Activated naive CD8-positive, alpha-beta T cell treated with anti-CD3 and anti-CD28 coated beads for 36 hours (primary cell): Measurements from ENCODE around the gene MRNIP. TPM values are rescaled to one million over a fixed set of nuclear protein-coding genes. Genes with fewer than 3 reads are reported as not detected.
A peak's percentile ranks its signal among the peaks of the same experiment; 100 is the strongest.
"Not testable (repeated sequence)": the region's sequence is repeated elsewhere in the genome, so short reads cannot be mapped to it uniquely, and the experiment has no call there.

Experiments
- DNase-seq: peaks from one replicate; pipeline ENCODE4 v3.0.0; 2021
- H3K27ac Mint-ChIP-seq: one replicate; pipeline ENCODE4 v1.8.0; 2022; ENCODE audit warnings: mild to moderate bottlenecking, moderate library complexity, mixed read lengths
- H3K27me3 Mint-ChIP-seq: one replicate; pipeline ENCODE4 v1.8.0; 2022; ENCODE audit warnings: mild to moderate bottlenecking, mixed read lengths
- H3K36me3 Mint-ChIP-seq: one replicate; pipeline ENCODE4 v1.8.0; 2021; ENCODE audit warnings: mild to moderate bottlenecking, mixed read lengths
- H3K4me1 Mint-ChIP-seq: one replicate; pipeline ENCODE4 v1.8.0; 2021; ENCODE audit warnings: mixed read lengths
- H3K4me3 Mint-ChIP-seq: one replicate; pipeline ENCODE4 v1.8.0; 2022; ENCODE audit warnings: mild to moderate bottlenecking, moderate library complexity, mixed read lengths
- H3K9me3 Mint-ChIP-seq: one replicate; pipeline ENCODE4 v1.8.0; 2022; ENCODE audit warnings: mixed read lengths
- total RNA-seq, 2 experiments: library from RNA; stranded (reverse); gene quantifications; one replicate each; pipeline ENCODE4 v1.2.3, GENCODE V29; 2021

Gene MRNIP
- total RNA-seq, 2 experiments from 2014 or later, result 12.3 to 13.9 TPM

- H3K9me3 Mint-ChIP-seq, result no peaks in the 10 kb centered on the region
- peak overlapping the region; percentile 42 for H3K27ac Mint-ChIP-seq
- peak overlapping the region; percentile 63 for H3K4me3 Mint-ChIP-seq
- H3K27me3 Mint-ChIP-seq, result no peaks in the 10 kb centered on the region
- DNase-seq, result peak; percentile 73
- peaks cover 4% of the 10 kb centered on the region for H3K36me3 Mint-ChIP-seq
- peaks cover 21% of the 10 kb centered on the region for H3K4me1 Mint-ChIP-seq
These were observed 62.5 kb downstream of the MRNIP start for GRCh38 chr5:179795863-179796833.

- H3K27me3 Mint-ChIP-seq, result no peaks in the 10 kb centered on the region
- no peak for DNase-seq
- H3K4me3 Mint-ChIP-seq, result peak overlapping the region; percentile 59
- peaks cover 21% of the 10 kb centered on the region for H3K4me1 Mint-ChIP-seq
- H3K9me3 Mint-ChIP-seq, result no peaks in the 10 kb centered on the region
- H3K27ac Mint-ChIP-seq, result no peak overlapping the region
- peaks cover 4% of the 10 kb centered on the region for H3K36me3 Mint-ChIP-seq
These were observed 63.4 kb downstream of the MRNIP start for GRCh38 chr5:179795049-179795862.

- Mint-ChIP-seq H3K27ac (no peak overlapping the region), H3K36me3 (peaks cover 4% of the 10 kb centered on the region)
These were observed 64.0 kb downstream of the MRNIP start for GRCh38 chr5:179794575-179794974.

GRCh38 chr5:179794171-179794570, 64.4 kb downstream of the MRNIP start:
- Mint-ChIP-seq H3K4me3 (no peak overlapping the region), H3K9me3 (no peaks in the 10 kb centered on the region), H3K4me1 (peaks cover 21% of the 10 kb centered on the region), H3K27me3 (no peaks in the 10 kb centered on the region), H3K36me3 (peaks cover 4% of the 10 kb centered on the region), H3K27ac (no peak overlapping the region)
- DNase-seq, result no peak

More at GRCh38 chr5:179794575-179794974, 64.0 kb downstream of the MRNIP start:
- Mint-ChIP-seq H3K4me3 (peak overlapping the region; percentile 59), H3K27me3 (no peaks in the 10 kb centered on the region), H3K9me3 (no peaks in the 10 kb centered on the region), H3K4me1 (peaks cover 21% of the 10 kb centered on the region)
- no peak for DNase-seq

- Mint-ChIP-seq H3K36me3 (peaks cover 4% of the 10 kb centered on the region), H3K4me3 (peak within 1 kb of the TSS; percentile 59), H3K9me3 (no peaks in the 10 kb centered on the region), H3K27ac (peak within 1 kb of the TSS; percentile 57), H3K27me3 (no peaks in the 10 kb centered on the region), H3K4me1 (peaks cover 21% of the 10 kb centered on the region)
- DNase-seq, result peak; percentile 50
These were observed 65.0 kb downstream of the MRNIP start, which contains the start of gene LTC4S for GRCh38 chr5:179793468-179794139. TSS of gene LTC4S (plus strand) at chr5:179793986. CDS start at chr5:179794081, 95 bp downstream.

GRCh38 chr5:179792612-179793467, 65.8 kb downstream of the MRNIP start:
- Mint-ChIP-seq H3K27ac (peak overlapping the region; percentile 57), H3K27me3 (no peaks in the 10 kb centered on the region)
- no peak for DNase-seq

GRCh38 chr5:179791881-179792611, 66.6 kb downstream of the MRNIP start:
- Mint-ChIP-seq H3K27ac (no peak overlapping the region), H3K4me1 (peaks cover 21% of the 10 kb centered on the region), H3K36me3 (peaks cover 3% of the 10 kb centered on the region), H3K27me3 (no peaks in the 10 kb centered on the region), H3K9me3 (no peaks in the 10 kb centered on the region), H3K4me3 (no peak overlapping the region)
- DNase-seq, result no peak

More at GRCh38 chr5:179792612-179793467, 65.8 kb downstream of the MRNIP start:
- peaks cover 21% of the 10 kb centered on the region for H3K4me1 Mint-ChIP-seq
- no peak overlapping the region for H3K4me3 Mint-ChIP-seq
- H3K9me3 Mint-ChIP-seq, result no peaks in the 10 kb centered on the region
- peaks cover 4% of the 10 kb centered on the region for H3K36me3 Mint-ChIP-seq

GRCh38 chr5:179789278-179789677, 69.3 kb downstream of the MRNIP start:
- H3K36me3 Mint-ChIP-seq, H3K9me3 Mint-ChIP-seq, H3K27ac Mint-ChIP-seq, H3K27me3 Mint-ChIP-seq, H3K4me1 Mint-ChIP-seq, H3K4me3 Mint-ChIP-seq, DNase-seq: not testable (repeated sequence)

GRCh38 chr5:179788193-179788854, 70.3 kb downstream of the MRNIP start:
- H3K27me3 Mint-ChIP-seq, result no peaks in the 10 kb centered on the region
- H3K27ac Mint-ChIP-seq, result no peak overlapping the region
- no peaks in the 10 kb centered on the region for H3K36me3 Mint-ChIP-seq
- no peak for DNase-seq
- H3K9me3 Mint-ChIP-seq, result no peaks in the 10 kb centered on the region
- H3K4me1 Mint-ChIP-seq, result no peaks in the 10 kb centered on the region
- H3K4me3 Mint-ChIP-seq, result no peak overlapping the region

Other genes with a start within 250 kb of the MRNIP start
- gene HNRNPH1, start 235.1 kb downstream of the MRNIP start, total RNA-seq, result 100 to 1,000 TPM; 840 to 912 TPM
- gene CBY3, start 177.8 kb downstream of the MRNIP start, total RNA-seq, result 1 to 10 TPM in 1 of 2 experiments, under 1 TPM in 1; 0.68 to 1.1 TPM
- gene CANX, start 159.8 kb downstream of the MRNIP start, total RNA-seq, result 100 to 1,000 TPM; 535 to 571 TPM
- 10 to 100 TPM; 24.1 to 24.2 TPM for gene MAML1, start 126.0 kb downstream of the MRNIP start, total RNA-seq
- under 1 TPM in 1 of 2 experiments, not detected in 1; 0.29 TPM for gene LTC4S, start 64.8 kb downstream of the MRNIP start, total RNA-seq
- 10 to 100 TPM; 67.9 to 71.5 TPM for gene MGAT4B, start 52.0 kb downstream of the MRNIP start, total RNA-seq
- 100 to 1,000 TPM; 111 to 117 TPM for gene SQSTM1, start 37.9 kb downstream of the MRNIP start, total RNA-seq
- 10 to 100 TPM; 73.1 to 74.9 TPM for gene TBC1D9B, start 49.1 kb upstream of the MRNIP start, total RNA-seq
- gene RNF130, start 212.9 kb upstream of the MRNIP start, total RNA-seq, result 10 to 100 TPM in 1 of 2 experiments, 1 to 10 TPM in 1; 10.0 to 10.8 TPM